ENCODE results near the gene ST8SIA4.

DNA sequence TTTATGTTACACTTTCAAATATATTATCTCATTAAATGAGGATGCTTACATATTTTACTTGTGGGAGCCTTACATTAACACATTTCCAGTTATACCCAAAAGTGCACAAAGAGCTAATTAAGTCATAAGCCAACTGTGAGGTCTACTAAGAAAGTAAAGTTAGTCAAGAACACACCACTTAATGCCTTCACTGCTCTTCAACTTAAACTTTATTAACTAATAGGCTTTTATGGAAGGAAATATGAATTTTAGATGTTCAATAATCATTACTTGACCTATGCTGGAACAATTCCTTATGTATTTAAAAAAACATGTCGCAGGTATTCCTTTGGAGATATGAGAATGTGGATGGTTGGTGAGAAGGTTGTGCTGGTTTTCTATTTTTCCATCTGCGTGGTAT lies 3.4 kb downstream of the ST8SIA4 start:
- TF ChIP-seq, protein P1, sequence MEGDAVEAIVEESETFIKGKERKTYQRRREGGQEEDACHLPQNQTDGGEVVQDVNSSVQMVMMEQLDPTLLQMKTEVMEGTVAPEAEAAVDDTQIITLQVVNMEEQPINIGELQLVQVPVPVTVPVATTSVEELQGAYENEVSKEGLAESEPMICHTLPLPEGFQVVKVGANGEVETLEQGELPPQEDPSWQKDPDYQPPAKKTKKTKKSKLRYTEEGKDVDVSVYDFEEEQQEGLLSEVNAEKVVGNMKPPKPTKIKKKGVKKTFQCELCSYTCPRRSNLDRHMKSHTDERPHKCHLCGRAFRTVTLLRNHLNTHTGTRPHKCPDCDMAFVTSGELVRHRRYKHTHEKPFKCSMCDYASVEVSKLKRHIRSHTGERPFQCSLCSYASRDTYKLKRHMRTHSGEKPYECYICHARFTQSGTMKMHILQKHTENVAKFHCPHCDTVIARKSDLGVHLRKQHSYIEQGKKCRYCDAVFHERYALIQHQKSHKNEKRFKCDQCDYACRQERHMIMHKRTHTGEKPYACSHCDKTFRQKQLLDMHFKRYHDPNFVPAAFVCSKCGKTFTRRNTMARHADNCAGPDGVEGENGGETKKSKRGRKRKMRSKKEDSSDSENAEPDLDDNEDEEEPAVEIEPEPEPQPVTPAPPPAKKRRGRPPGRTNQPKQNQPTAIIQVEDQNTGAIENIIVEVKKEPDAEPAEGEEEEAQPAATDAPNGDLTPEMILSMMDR (IDR thresholded peaks at IDR 0.05; ENCODE audit: low read depth, low read length, poor library complexity, severe bottlenecking): no peak
- TF ChIP-seq EZH2phosphoT487 (IDR thresholded peaks at IDR 0.05; ENCODE audit: borderline replicate concordance, low read length): no peak

Measured in DOHH2 (cell line).